ENCODE data around the gene DRAP1. TPM values are rescaled to one million over a fixed set of nuclear protein-coding genes. Genes with fewer than 3 reads are reported as not detected.

DRAP1 gene
- total RNA-seq, 1 experiment from 2014 or later: 114 TPM

- TF ChIP-seq FOXP4 (CRISPR knock-in tag; IDR thresholded peaks at IDR 0.05) (peak; percentile 43; the same call in 1 of the 2 replicates), RORB (CRISPR knock-in tag; IDR thresholded peaks at IDR 0.05) (no peak), ZNF121 (CRISPR knock-in tag; IDR thresholded peaks at IDR 0.05) (peak; percentile 99), STAT6 (CRISPR knock-in tag; conservative IDR thresholded peaks at IDR 0.05; ENCODE audit: low read depth) (no peak), SP1 (CRISPR knock-in tag; conservative IDR thresholded peaks at IDR 0.05) (peak; percentile 100), E2F4 (CRISPR knock-in tag; IDR thresholded peaks at IDR 0.05; ENCODE audit: borderline replicate concordance, low read depth) (no peak), CDX4 (CRISPR knock-in tag; IDR thresholded peaks at IDR 0.05; ENCODE audit: borderline replicate concordance) (no peak), PRDM15 (CRISPR knock-in tag; IDR thresholded peaks at IDR 0.05) (no peak), GABPB1 (CRISPR knock-in tag; IDR thresholded peaks at IDR 0.05) (peak; percentile 48; the same call in 1 of the 2 replicates), ERG (CRISPR knock-in tag; IDR thresholded peaks at IDR 0.05) (no peak), ARID4B (CRISPR knock-in tag; IDR thresholded peaks at IDR 0.05; ENCODE audit: borderline replicate concordance) (no peak), ZNF317 (CRISPR knock-in tag; IDR thresholded peaks at IDR 0.05; ENCODE audit: borderline replicate concordance, low read depth) (no peak), ZNF232 (CRISPR knock-in tag; IDR thresholded peaks at IDR 0.05) (no peak), CBFB (CRISPR knock-in tag; IDR thresholded peaks at IDR 0.05; ENCODE audit: low read depth) (no peak), ELF4 (CRISPR knock-in tag; IDR thresholded peaks at IDR 0.05; ENCODE audit: low read depth) (no peak), NR3C1 (CRISPR knock-in tag; conservative IDR thresholded peaks at IDR 0.05; ENCODE audit: low read depth) (no peak), ZNF281 (CRISPR knock-in tag; IDR thresholded peaks at IDR 0.05) (no peak), NFYB (CRISPR knock-in tag; conservative IDR thresholded peaks at IDR 0.05; ENCODE audit: low read depth) (no peak)
Observed at GRCh38 chr11:65873318-65874156, 45.7 kb upstream of the DRAP1 start (continued).
